HepG2 (cell line): Measurements from ENCODE around the gene PLD1. TPM values are rescaled to one million over a fixed set of nuclear protein-coding genes. Genes with fewer than 3 reads are reported as not detected.

Experiments
- CBX2 ChIP-seq, 2 experiments: fragments of 200-600 bp in 1 of 2; sonication (generic); formaldehyde crosslinking in 1 of 2; IDR thresholded peaks; 2 replicates each; pipeline versions ENCODE4 v1.7.0 to v1.8.1; 2018 to 2022; ENCODE audit warnings: low read depth in 2 of 2, low read length in 1 of 2, mild to moderate bottlenecking in 1 of 2, missing genetic modification reagents in 1 of 2
- EHMT2 ChIP-seq: fragments of 200-600 bp; sonication (generic); IDR thresholded peaks from 2 replicates; pipeline ENCODE4 v1.7.0; 2017; ENCODE audit warnings: antibody characterized with exemption, low read depth, low read length, borderline replicate concordance
- ETV5 ChIP-seq: IDR thresholded peaks from 2 replicates; pipeline ENCODE4 v1.6.1; 2018; ENCODE audit warnings: missing biosample characterization, missing genetic modification reagents, inconsistent platforms, borderline replicate concordance
- HNRNPLL ChIP-seq: fragments of 200-400 bp; formaldehyde crosslinking; IDR thresholded peaks from 2 replicates; pipeline ENCODE4 v1.6.1; 2017; ENCODE audit warnings: mild to moderate bottlenecking, low read depth, low read length; ENCODE audit not compliant: poor library complexity, severe bottlenecking
- KDM4B ChIP-seq: sonication (generic); formaldehyde crosslinking; IDR thresholded peaks from 2 replicates; pipeline ENCODE4 v1.4.0; 2020; ENCODE audit warnings: missing genetic modification reagents
- NFATC3 ChIP-seq: sonication (generic); formaldehyde crosslinking; IDR thresholded peaks from 2 replicates; pipeline ENCODE4 v1.5.1; 2020; ENCODE audit warnings: mild to moderate bottlenecking, missing genetic modification reagents
- NFKBIZ ChIP-seq: IDR thresholded peaks from 2 replicates; pipeline ENCODE4 v1.6.1; 2018; ENCODE audit warnings: missing genetic modification reagents, missing compliant biosample characterization
- NFYB ChIP-seq: sonication (generic); formaldehyde crosslinking; IDR thresholded peaks from 2 replicates; pipeline ENCODE4 v1.4.0; 2020; ENCODE audit warnings: missing genetic modification reagents
- NFYC ChIP-seq: IDR thresholded peaks from 2 replicates; pipeline ENCODE4 v1.6.1; 2016; ENCODE audit warnings: missing genetic modification reagents, missing compliant biosample characterization
- NR2F2 ChIP-seq: IDR thresholded peaks from 2 replicates; pipeline ENCODE4 v1.6.1; 2012; ENCODE audit warnings: low read depth, inconsistent platforms, borderline replicate concordance
- PAWR ChIP-seq: sonication (generic); formaldehyde crosslinking; IDR thresholded peaks from 2 replicates; pipeline ENCODE4 v1.4.0; 2020; ENCODE audit warnings: missing genetic modification reagents, mild to moderate bottlenecking, borderline replicate concordance
- PAX8 ChIP-seq: sonication (generic); formaldehyde crosslinking; IDR thresholded peaks from 2 replicates; pipeline ENCODE4 v1.8.0; 2022; ENCODE audit warnings: mild to moderate bottlenecking, missing genetic modification reagents, borderline replicate concordance
- REPIN1 ChIP-seq: sonication (generic); formaldehyde crosslinking; IDR thresholded peaks from 2 replicates; pipeline ENCODE4 v1.8.0; 2022; ENCODE audit warnings: missing genetic modification reagents, low read depth, mild to moderate bottlenecking, borderline replicate concordance
- SALL2 ChIP-seq: sonication (generic); formaldehyde crosslinking; IDR thresholded peaks from 2 replicates; pipeline ENCODE4 v1.8.1; 2023; ENCODE audit warnings: mild to moderate bottlenecking, missing genetic modification reagents, inconsistent platforms
- SP140L ChIP-seq: sonication (generic); formaldehyde crosslinking; IDR thresholded peaks from 2 replicates; pipeline ENCODE4 v1.4.0; 2020; ENCODE audit warnings: missing genetic modification reagents, borderline replicate concordance
- ZFP36L1 ChIP-seq: sonication (generic); formaldehyde crosslinking; IDR thresholded peaks from 2 replicates; pipeline ENCODE4 v1.8.0; 2022; ENCODE audit warnings: mild to moderate bottlenecking, missing genetic modification reagents, moderate library complexity
- ZFP62 ChIP-seq: sonication (generic); formaldehyde crosslinking; IDR thresholded peaks from 2 replicates; pipeline ENCODE4 v1.4.0; 2020; ENCODE audit warnings: missing genetic modification reagents
- ZFP90 ChIP-seq: sonication (generic); formaldehyde crosslinking; IDR thresholded peaks from 2 replicates; pipeline ENCODE4 v1.8.0; 2022; ENCODE audit warnings: missing genetic modification reagents, mild to moderate bottlenecking, inconsistent platforms, borderline replicate concordance
- ZIK1 ChIP-seq: sonication (generic); formaldehyde crosslinking; IDR thresholded peaks from 2 replicates; pipeline ENCODE4 v1.5.0; 2020; ENCODE audit warnings: mild to moderate bottlenecking, low read depth, missing genetic modification reagents, borderline replicate concordance
- ZNF225 ChIP-seq: sonication (generic); formaldehyde crosslinking; IDR thresholded peaks from 2 replicates; pipeline ENCODE4 v1.4.0; 2020; ENCODE audit warnings: mild to moderate bottlenecking, missing genetic modification reagents
- ZNF567 ChIP-seq: sonication (generic); formaldehyde crosslinking; IDR thresholded peaks from 2 replicates; pipeline ENCODE4 v1.8.1; 2023; ENCODE audit warnings: mild to moderate bottlenecking, missing genetic modification reagents, borderline replicate concordance
- ZNF766 ChIP-seq: sonication (generic); formaldehyde crosslinking; IDR thresholded peaks from 2 replicates; pipeline ENCODE4 v1.5.0; 2020; ENCODE audit warnings: missing genetic modification reagents, borderline replicate concordance
- ZNF776 ChIP-seq: sonication (generic); formaldehyde crosslinking; IDR thresholded peaks from 2 replicates; pipeline ENCODE4 v1.4.0; 2020; ENCODE audit warnings: mild to moderate bottlenecking, missing genetic modification reagents
- ZSCAN21 ChIP-seq: sonication (generic); formaldehyde crosslinking; IDR thresholded peaks from 2 replicates; pipeline ENCODE4 v1.8.0; 2022; ENCODE audit warnings: mild to moderate bottlenecking, missing genetic modification reagents, moderate library complexity, borderline replicate concordance
- polyA plus RNA-seq, 8 experiments: library from polyadenylated mRNA; depleted of rRNA in 3 of 8; stranded (reverse) in 7 of 8; unstranded in 1 of 8; fragments of >200 nt; fragmentation: Illumina TruSeq in 4 of 8; extraction: Trizol in 4 of 8; gene quantifications; 2 replicates each; pipeline versions ENCODE4 v1.2.1 to v1.2.3, GENCODE V29; 2011 to 2016; ENCODE audit warnings: low read depth in 4 of 8, missing spikeins in 1 of 8, mixed read lengths in 1 of 8; ENCODE audit not compliant: insufficient read depth in 1 of 8
- total RNA-seq, 5 experiments: library from RNA; depleted of rRNA; stranded (reverse); fragments of >200 nt; fragmentation: Illumina TruSeq; extraction: Trizol; gene quantifications; 2 replicates each; pipeline ENCODE4 v1.2.3, GENCODE V29; 2016; ENCODE audit warnings: low read depth in 1 of 5
- TF ChIP-seq, protein P1 (sequence below): sonication (generic); formaldehyde crosslinking; IDR thresholded peaks from 2 replicates; pipeline ENCODE4 v1.5.0; 2020; ENCODE audit warnings: missing genetic modification reagents, mild to moderate bottlenecking, borderline replicate concordance
- TF ChIP-seq, protein P2 (sequence below): sonication (generic); formaldehyde crosslinking; conservative IDR thresholded peaks from 2 replicates; pipeline ENCODE4 v1.8.0; 2022; ENCODE audit warnings: low read depth, missing genetic modification reagents
- TF ChIP-seq, protein P3 (sequence below): sonication (generic); formaldehyde crosslinking; IDR thresholded peaks from 2 replicates; pipeline ENCODE4 v1.5.0; 2020; ENCODE audit warnings: missing genetic modification reagents

The PLD1 gene
- total and polyA plus RNA-seq, 2 of the 13 experiments (the other 11 are each of a cell fraction or from before 2014, with no cell fraction given), result 27.1 to 59.4 TPM

DNA sequence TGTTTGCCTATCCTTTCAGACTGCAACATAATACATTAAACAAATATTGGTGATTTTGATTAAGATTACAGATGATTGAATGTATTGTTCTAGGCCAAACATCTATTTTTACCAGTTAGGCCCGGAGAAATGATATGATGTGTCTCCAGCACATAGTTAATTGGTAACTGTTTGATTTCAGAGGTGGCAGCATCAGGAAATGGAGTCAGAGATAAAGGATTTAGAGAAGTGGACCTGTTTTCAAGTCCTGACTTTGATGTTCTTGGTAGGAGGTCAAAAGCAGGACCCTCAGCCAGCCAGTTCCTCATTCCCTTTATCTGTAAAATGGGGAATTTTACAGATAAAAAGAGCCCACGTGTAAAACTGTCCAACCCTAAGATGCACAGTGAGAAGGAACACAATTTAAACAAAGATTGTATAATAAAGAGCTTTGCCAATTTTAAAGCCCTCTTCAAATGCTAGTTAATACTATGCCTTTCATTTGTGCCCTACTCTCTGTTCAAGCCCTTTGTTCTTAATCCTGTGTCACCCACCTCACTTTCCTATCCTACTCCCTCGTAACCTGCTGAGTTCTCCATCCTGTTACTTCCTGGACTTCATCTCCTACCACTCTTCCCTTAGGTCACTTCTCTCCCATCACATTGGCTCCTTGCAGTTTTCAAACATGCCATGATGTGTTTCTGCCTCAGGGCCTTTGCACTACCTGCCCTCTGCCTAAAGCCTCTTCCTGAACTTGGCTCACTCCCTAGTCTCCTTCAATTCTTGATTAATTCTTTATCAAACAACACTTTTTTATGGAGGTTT is 35.4 kb upstream of the PLD1 start (continued):
- TF ChIP-seq NFYB (CRISPR knock-in tag) (no peak), CBX2 (IDR thresholded peaks at IDR 0.05; ENCODE audit: low read depth, low read length) (no peak), CBX2 (CRISPR knock-in tag; IDR thresholded peaks at IDR 0.05; ENCODE audit: low read depth) (no peak), ZNF766 (no peak), ZSCAN21 (no peak), ZNF567 (CRISPR knock-in tag) (no peak), HNRNPLL (no peak), NFYC (no peak), SALL2 (CRISPR knock-in tag) (no peak), ZFP36L1 (CRISPR knock-in tag) (no peak), ZIK1 (CRISPR knock-in tag) (no peak), SP140L (CRISPR knock-in tag) (no peak), PAX8 (CRISPR knock-in tag) (no peak), NR2F2 (no peak), NFATC3 (CRISPR knock-in tag) (no peak), NFKBIZ (CRISPR knock-in tag) (no peak), KDM4B (CRISPR knock-in tag) (no peak), ZNF225 (CRISPR knock-in tag) (no peak), ZNF776 (CRISPR knock-in tag) (no peak), EHMT2 (no peak; the same call in 1 of the 2 replicates), ETV5 (CRISPR knock-in tag) (peak; percentile 76; the same call in 1 of the 2 replicates), ZFP90 (CRISPR knock-in tag) (no peak), REPIN1 (CRISPR knock-in tag) (no peak), ZFP62 (CRISPR knock-in tag) (no peak), PAWR (CRISPR knock-in tag) (no peak)
- TF ChIP-seq, protein P1, sequence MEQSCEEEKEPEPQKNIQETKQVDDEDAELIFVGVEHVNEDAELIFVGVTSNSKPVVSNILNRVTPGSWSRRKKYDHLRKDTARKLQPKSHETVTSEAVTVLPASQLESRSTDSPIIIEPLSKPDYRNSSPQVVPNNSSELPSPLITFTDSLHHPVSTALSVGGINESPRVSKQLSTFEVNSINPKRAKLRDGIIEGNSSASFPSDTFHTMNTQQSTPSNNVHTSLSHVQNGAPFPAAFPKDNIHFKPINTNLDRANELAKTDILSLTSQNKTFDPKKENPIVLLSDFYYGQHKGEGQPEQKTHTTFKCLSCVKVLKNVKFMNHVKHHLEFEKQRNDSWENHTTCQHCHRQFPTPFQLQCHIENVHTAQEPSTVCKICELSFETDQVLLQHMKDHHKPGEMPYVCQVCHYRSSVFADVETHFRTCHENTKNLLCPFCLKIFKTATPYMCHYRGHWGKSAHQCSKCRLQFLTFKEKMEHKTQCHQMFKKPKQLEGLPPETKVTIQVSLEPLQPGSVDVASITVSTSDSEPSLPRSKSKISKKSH (CRISPR knock-in tag), result no peak
- TF ChIP-seq, protein P2, sequence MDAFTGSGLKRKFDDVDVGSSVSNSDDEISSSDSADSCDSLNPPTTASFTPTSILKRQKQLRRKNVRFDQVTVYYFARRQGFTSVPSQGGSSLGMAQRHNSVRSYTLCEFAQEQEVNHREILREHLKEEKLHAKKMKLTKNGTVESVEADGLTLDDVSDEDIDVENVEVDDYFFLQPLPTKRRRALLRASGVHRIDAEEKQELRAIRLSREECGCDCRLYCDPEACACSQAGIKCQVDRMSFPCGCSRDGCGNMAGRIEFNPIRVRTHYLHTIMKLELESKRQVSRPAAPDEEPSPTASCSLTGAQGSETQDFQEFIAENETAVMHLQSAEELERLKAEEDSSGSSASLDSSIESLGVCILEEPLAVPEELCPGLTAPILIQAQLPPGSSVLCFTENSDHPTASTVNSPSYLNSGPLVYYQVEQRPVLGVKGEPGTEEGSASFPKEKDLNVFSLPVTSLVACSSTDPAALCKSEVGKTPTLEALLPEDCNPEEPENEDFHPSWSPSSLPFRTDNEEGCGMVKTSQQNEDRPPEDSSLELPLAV (CRISPR knock-in tag), result no peak
- TF ChIP-seq, protein P3, sequence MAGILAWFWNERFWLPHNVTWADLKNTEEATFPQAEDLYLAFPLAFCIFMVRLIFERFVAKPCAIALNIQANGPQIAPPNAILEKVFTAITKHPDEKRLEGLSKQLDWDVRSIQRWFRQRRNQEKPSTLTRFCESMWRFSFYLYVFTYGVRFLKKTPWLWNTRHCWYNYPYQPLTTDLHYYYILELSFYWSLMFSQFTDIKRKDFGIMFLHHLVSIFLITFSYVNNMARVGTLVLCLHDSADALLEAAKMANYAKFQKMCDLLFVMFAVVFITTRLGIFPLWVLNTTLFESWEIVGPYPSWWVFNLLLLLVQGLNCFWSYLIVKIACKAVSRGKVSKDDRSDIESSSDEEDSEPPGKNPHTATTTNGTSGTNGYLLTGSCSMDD (CRISPR knock-in tag), result no peak
